HT-29 (cell line): ENCODE measurements around the gene CDC42BPA. TPM values are rescaled to one million over a fixed set of nuclear protein-coding genes. Genes with fewer than 3 reads are reported as not detected.

Source experiments
- DNase-seq: peaks from one replicate; pipeline ENCODE4 v3.0.0-alpha.2; 2015; ENCODE audit warnings: low spot score
- total RNA-seq: library from RNA; depleted of rRNA; stranded (reverse); fragments of >200 nt; shearing (Covaris generic); gene quantifications from 2 replicates; pipeline ENCODE4 v1.2.3, GENCODE V29; 2014

The CDC42BPA gene
- total RNA-seq, 1 experiment from 2014 or later, result 17.9 TPM

- peak; percentile 16 for DNase-seq
Measured at GRCh38 chr1:227335242-227336020, 17.1 kb upstream of the CDC42BPA start.

- DNase-seq, result no peak
Measured at GRCh38 chr1:227333423-227333822, 15.1 kb upstream of the CDC42BPA start.

- no peak for DNase-seq
Measured at GRCh38 chr1:227330279-227331076, 12.2 kb upstream of the CDC42BPA start.

- DNase-seq, result no peak
Measured at GRCh38 chr1:227328405-227329019, 10.2 kb upstream of the CDC42BPA start.

- DNase-seq, result no peak
Measured at GRCh38 chr1:227325156-227325555, 6.9 kb upstream of the CDC42BPA start.

- DNase-seq, result no peak
Measured at GRCh38 chr1:227323967-227324268, 5.6 kb upstream of the CDC42BPA start.

GRCh38 chr1:227323171-227323966 is 5.1 kb upstream of the CDC42BPA start:
- peak; percentile 68 for DNase-seq

GRCh38 chr1:227322376-227322775 is 4.1 kb upstream of the CDC42BPA start:
- no peak for DNase-seq

- no peak for DNase-seq
Measured at GRCh38 chr1:227321035-227321434, 2.7 kb upstream of the CDC42BPA start.

- peak; percentile 46 for DNase-seq
Measured at GRCh38 chr1:227320476-227320875, 2.2 kb upstream of the CDC42BPA start.

GRCh38 chr1:227318853-227319607 is 738 bp upstream of the CDC42BPA start:
- peak; percentile 67 for DNase-seq

- peak; percentile 65 for DNase-seq
Measured at GRCh38 chr1:227317523-227318015, 723 bp downstream of the CDC42BPA start.

- DNase-seq, result peak; percentile 64
Measured at GRCh38 chr1:227317011-227317451, 1.3 kb downstream of the CDC42BPA start.

GRCh38 chr1:227316456-227316855 is 1.8 kb downstream of the CDC42BPA start:
- DNase-seq, result peak; percentile 48

- DNase-seq, result peak; percentile 73
Measured at GRCh38 chr1:227315629-227316346, 2.5 kb downstream of the CDC42BPA start.

GRCh38 chr1:227314014-227314848 is 4.1 kb downstream of the CDC42BPA start:
- DNase-seq, result peak; percentile 40

GRCh38 chr1:227312361-227313025 is 5.8 kb downstream of the CDC42BPA start:
- DNase-seq, result no peak

- DNase-seq, result no peak
Measured at GRCh38 chr1:227311389-227312001, 6.8 kb downstream of the CDC42BPA start.
